ENCODE data around the gene SMC1A.
"Not testable (repeated sequence)": the region's sequence is repeated elsewhere in the genome, so short reads cannot be mapped to it uniquely, and the experiment has no call there.

DNA sequence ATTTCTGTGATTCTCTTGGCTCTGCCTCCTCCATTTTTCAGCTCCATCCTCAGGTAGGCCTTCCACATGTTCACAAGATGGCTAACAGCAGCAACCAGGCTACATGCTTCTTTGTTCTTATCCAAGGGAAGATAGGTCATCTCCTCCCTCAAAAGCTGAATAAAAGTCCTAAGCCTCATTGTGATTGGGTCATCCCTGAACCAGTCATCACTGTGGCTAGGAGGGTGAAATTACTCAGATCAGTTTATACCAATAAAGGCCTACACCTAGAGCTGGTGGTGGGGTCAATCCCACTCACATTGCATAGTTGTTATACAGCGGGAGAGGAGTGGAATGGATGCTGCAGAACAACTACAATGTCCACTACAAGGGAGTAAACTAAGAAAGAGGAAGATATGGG is 56.0 kb downstream of the SMC1A start:
- not testable (repeated sequence) for TF ChIP-seq CEBPB, TAF1 (IDR thresholded peaks at IDR 0.05; ENCODE audit: low read depth, low read length)
